ENCODE measurements around the gene GGA1.

GGA1 gene

GRCh38 chr22:37630839-37631435 lies 22.3 kb downstream of the GGA1 start:
- no peak for DNase-seq (ENCODE audit: low read depth in 2 of 2)

GRCh38 chr22:37631448-37632173 lies 23.0 kb downstream of the GGA1 start:
- DNase-seq (ENCODE audit: low read depth in 2 of 2): no peak

- DNase-seq (ENCODE audit: low read depth in 2 of 2): no peak
Observed at GRCh38 chr22:37632174-37633088, 23.8 kb downstream of the GGA1 start.

GRCh38 chr22:37633089-37633624 lies 24.5 kb downstream of the GGA1 start:
- no peak for DNase-seq (ENCODE audit: low read depth in 2 of 2)

- no peak for DNase-seq (ENCODE audit: low read depth in 2 of 2)
Observed at GRCh38 chr22:37633625-37634416, 25.2 kb downstream of the GGA1 start.

- DNase-seq (ENCODE audit: low read depth in 2 of 2): no peak
Observed at GRCh38 chr22:37634417-37634924, 25.8 kb downstream of the GGA1 start.

GRCh38 chr22:37635157-37635556 lies 26.5 kb downstream of the GGA1 start:
- no peak for DNase-seq (ENCODE audit: low read depth in 2 of 2)

- DNase-seq (ENCODE audit: low read depth in 2 of 2): no peak
Observed at GRCh38 chr22:37636186-37636948, 27.7 kb downstream of the GGA1 start.

- DNase-seq (ENCODE audit: low read depth in 2 of 2): no peak
Observed at GRCh38 chr22:37636949-37637273, 28.3 kb downstream of the GGA1 start.

- DNase-seq (ENCODE audit: low read depth in 2 of 2): no peak
Observed at GRCh38 chr22:37638391-37639069, 29.9 kb downstream of the GGA1 start.

GRCh38 chr22:37639070-37639760 lies 30.6 kb downstream of the GGA1 start, which contains the start of gene SH3BP1:
Gene SH3BP1 (plus strand): TSS chr22:37639669. CDS start chr22:37639788, 119 bp downstream.
- DNase-seq (ENCODE audit: low read depth in 2 of 2): peak in 1 of 2 donors; percentile 54

- no peak for DNase-seq (ENCODE audit: low read depth in 2 of 2)
Observed at GRCh38 chr22:37639771-37640590, 31.3 kb downstream of the GGA1 start.

- no peak for DNase-seq (ENCODE audit: low read depth in 2 of 2)
Observed at GRCh38 chr22:37640591-37641560, 32.2 kb downstream of the GGA1 start.

GRCh38 chr22:37641561-37641949 lies 32.9 kb downstream of the GGA1 start:
- DNase-seq (ENCODE audit: low read depth in 2 of 2): no peak

- peak; percentile 90 to 91 for DNase-seq (ENCODE audit: low read depth in 2 of 2)
Observed at GRCh38 chr22:37643225-37643847, 34.7 kb downstream of the GGA1 start.

- DNase-seq (ENCODE audit: low read depth in 2 of 2): no peak
Observed at GRCh38 chr22:37647317-37647716, 38.7 kb downstream of the GGA1 start.

- DNase-seq (ENCODE audit: low read depth in 2 of 2): no peak
Observed at GRCh38 chr22:37647928-37648327, 39.3 kb downstream of the GGA1 start.
